Vagina (tissue), 2 donors: Measurements from ENCODE around the gene PCNX4. TPM values are rescaled to one million over a fixed set of nuclear protein-coding genes. Genes with fewer than 3 reads are reported as not detected.

Source experiments
- DNase-seq, 2 donors: peaks; one replicate each; pipeline ENCODE4 v3.0.0-alpha.2; 2017; ENCODE audit errors: extremely low spot score in 2 of 2
- H3K27ac ChIP-seq: fragments of 200-600 bp; sonication (generic); one replicate; pipeline ENCODE4 v1.5.1; 2019
- H3K27me3 ChIP-seq: fragments of 200-600 bp; sonication (generic); one replicate; pipeline ENCODE4 v1.5.1; 2019
- H3K36me3 ChIP-seq, 2 donors: fragments of 200-600 bp; sonication (generic); one replicate each; pipeline ENCODE4 v1.5.1; 2017 to 2019
- H3K4me1 ChIP-seq: fragments of 200-600 bp; sonication (generic); one replicate; pipeline ENCODE4 v1.5.1; 2019
- H3K4me3 ChIP-seq, 2 donors: fragments of 200-600 bp; sonication (generic); 1 replicate in 1 of 2; 2 replicates in 1 of 2; pipeline ENCODE4 v1.5.1; 2016 to 2019
- H3K9me3 ChIP-seq: fragments of 200-600 bp; sonication (generic); one replicate; pipeline ENCODE4 v1.5.1; 2019
- CTCF ChIP-seq, 3 experiments: fragments of 450-650 bp in 2 of 3; fragments of 200-600 bp in 1 of 3; sonication (generic) in 1 of 3; IDR thresholded peaks; one replicate each; pipeline ENCODE4 v1.5.1; 2017 to 2019; ENCODE audit warnings: antibody characterized with exemption in 3 of 3, mild to moderate bottlenecking in 2 of 3, moderate library complexity in 2 of 3
- POLR2A ChIP-seq, 2 donors: fragments of 450-650 bp; IDR thresholded peaks; one replicate each; pipeline ENCODE4 v1.6.1; 2017; ENCODE audit warnings: antibody characterized with exemption in 2 of 2, mild to moderate bottlenecking in 2 of 2, moderate library complexity in 2 of 2
- POLR2AphosphoS5 ChIP-seq, 2 donors: sonication (generic); formaldehyde crosslinking; IDR thresholded peaks; one replicate each; pipeline ENCODE4 v1.9.0; 2017; ENCODE audit warnings: antibody characterized with exemption in 2 of 2, mild to moderate bottlenecking in 2 of 2, low read depth in 1 of 2; ENCODE audit not compliant: insufficient read depth in 1 of 2
- intact Hi-C: fragments of 100-400 bp; cut with DNase I; formaldehyde crosslinking; loops from one replicate; pipeline ENCODE4 v1.15.1; 2023
- total RNA-seq: library from RNA; depleted of rRNA; stranded (reverse); fragments of >200 nt; gene quantifications from one replicate; pipeline ENCODE4 v1.2.3, GENCODE V29; 2016

Gene PCNX4
- total RNA-seq, 1 donor from 2014 or later: 51.6 TPM

GRCh38 chr14:60170948-60171347, 79.2 kb downstream of the PCNX4 start:
- Histone ChIP-seq H3K27ac (no peak overlapping the region), H3K4me1 (peaks cover 3% of the 10 kb centered on the region), H3K9me3 (no peaks in the 10 kb centered on the region), H3K36me3 (no peaks in the 10 kb centered on the region), H3K27me3 (no peaks in the 10 kb centered on the region), H3K4me3 (no peak overlapping the region)
- intact Hi-C loops: no loop called here
- DNase-seq: no peak
- no peak for TF ChIP-seq POLR2A (IDR thresholded peaks at IDR 0.05)

GRCh38 chr14:60171690-60172089, 80.0 kb downstream of the PCNX4 start:
- no peaks in the 10 kb centered on the region for H3K9me3 ChIP-seq
- H3K36me3 ChIP-seq: no peaks in the 10 kb centered on the region
- no peak for DNase-seq
- TF ChIP-seq CTCF (IDR thresholded peaks at IDR 0.05): no peak
- TF ChIP-seq POLR2AphosphoS5 (IDR thresholded peaks at IDR 0.05; ENCODE audit: insufficient read depth in 1 of 2, low read depth in 1 of 2): no peak
- H3K4me1 ChIP-seq: no peaks in the 10 kb centered on the region
- H3K27me3 ChIP-seq: no peaks in the 10 kb centered on the region
- no peak overlapping the region for H3K4me3 ChIP-seq
- H3K27ac ChIP-seq: no peak overlapping the region
- intact Hi-C loops: no loop called here

GRCh38 chr14:60174352-60175254, 82.9 kb downstream of the PCNX4 start:
- no peak overlapping the region for H3K4me3 ChIP-seq
- no peaks in the 10 kb centered on the region for H3K36me3 ChIP-seq
- intact Hi-C loops: no loop called here
- DNase-seq: no peak
- no peaks in the 10 kb centered on the region for H3K9me3 ChIP-seq
- no peak for TF ChIP-seq POLR2AphosphoS5 (IDR thresholded peaks at IDR 0.05; ENCODE audit: insufficient read depth in 1 of 2, low read depth in 1 of 2)
- H3K27ac ChIP-seq: no peak overlapping the region
- H3K27me3 ChIP-seq: no peaks in the 10 kb centered on the region
- no peaks in the 10 kb centered on the region for H3K4me1 ChIP-seq

- intact Hi-C loops: no loop called here
- no peaks in the 10 kb centered on the region for H3K9me3 ChIP-seq
- H3K27me3 ChIP-seq: no peaks in the 10 kb centered on the region
- H3K4me1 ChIP-seq: no peaks in the 10 kb centered on the region
- H3K4me3 ChIP-seq: no peak overlapping the region
- no peaks in the 10 kb centered on the region for H3K36me3 ChIP-seq
- TF ChIP-seq POLR2A (IDR thresholded peaks at IDR 0.05) (no peak), CTCF (IDR thresholded peaks at IDR 0.05) (no peak), POLR2AphosphoS5 (IDR thresholded peaks at IDR 0.05; ENCODE audit: insufficient read depth in 1 of 2, low read depth in 1 of 2) (no peak)
- DNase-seq: no peak
- no peak overlapping the region for H3K27ac ChIP-seq
These were observed 83.7 kb downstream of the PCNX4 start for GRCh38 chr14:60175255-60175902.

GRCh38 chr14:60178164-60178563, 86.4 kb downstream of the PCNX4 start:
- Histone ChIP-seq H3K36me3 (no peaks in the 10 kb centered on the region), H3K4me1 (no peaks in the 10 kb centered on the region), H3K27ac (no peak overlapping the region), H3K4me3 (no peak overlapping the region), H3K9me3 (no peaks in the 10 kb centered on the region), H3K27me3 (no peaks in the 10 kb centered on the region)
- DNase-seq: no peak
- TF ChIP-seq POLR2A (IDR thresholded peaks at IDR 0.05): no peak
- no peak for TF ChIP-seq CTCF (IDR thresholded peaks at IDR 0.05)
- no peak for TF ChIP-seq POLR2AphosphoS5 (IDR thresholded peaks at IDR 0.05; ENCODE audit: insufficient read depth in 1 of 2, low read depth in 1 of 2)
- intact Hi-C loops: no loop called here

- Histone ChIP-seq H3K36me3 (no peaks in the 10 kb centered on the region), H3K27ac (no peak overlapping the region), H3K9me3 (no peaks in the 10 kb centered on the region), H3K4me1 (no peaks in the 10 kb centered on the region), H3K4me3 (no peak overlapping the region), H3K27me3 (no peaks in the 10 kb centered on the region)
- no peak for TF ChIP-seq POLR2A (IDR thresholded peaks at IDR 0.05)
- TF ChIP-seq CTCF (IDR thresholded peaks at IDR 0.05): no peak
- no peak for TF ChIP-seq POLR2AphosphoS5 (IDR thresholded peaks at IDR 0.05; ENCODE audit: insufficient read depth in 1 of 2, low read depth in 1 of 2)
- intact Hi-C loops: no loop called here
- DNase-seq: no peak
These were observed 87.1 kb downstream of the PCNX4 start for GRCh38 chr14:60178820-60179219.
